PC-9 (cell line): ENCODE measurements around the gene DSTYK. TPM values are rescaled to one million over a fixed set of nuclear protein-coding genes. Genes with fewer than 3 reads are reported as not detected.

Source experiments
- BruUV-seq: library from RNA; stranded (reverse); fragments of 400-500 nt; replicated peaks from 2 replicates; lab custom pipeline; 2021; lab: Mats Ljungman, UMichigan
- CTCF ChIA-PET: fragments of 300-600 bp; sonication (Branson Sonifier 250); formaldehyde crosslinking; loops from one replicate; lab custom pipeline; 2022; ENCODE audit warnings: antibody characterized with exemption; lab: Charles Lee
- POLR2A ChIA-PET: fragments of 300-600 bp; sonication (Branson Sonifier 250); formaldehyde crosslinking; loops from one replicate; lab custom pipeline; 2022; ENCODE audit warnings: antibody characterized with exemption; ENCODE audit not compliant: unreplicated experiment; lab: Charles Lee
- DNase-seq, 2 experiments: peaks; one replicate each; pipeline versions ENCODE4 v3.0.0 to v3.0.0-alpha.2; 2015 to 2022; ENCODE audit warnings: mixed read lengths in 1 of 2
- H2AFZ ChIP-seq: fragments of 200-600 bp; sonication (generic); 2 replicates; pipeline ENCODE4 v1.8.1; 2017; ENCODE audit warnings: antibody characterized with exemption
- H3F3A ChIP-seq: fragments of 200-600 bp; sonication (generic); 2 replicates; pipeline ENCODE4 v1.8.1; 2017; ENCODE audit warnings: antibody characterized with exemption, mild to moderate bottlenecking, low read depth; ENCODE audit not compliant: insufficient read depth
- H3K27ac ChIP-seq: fragments of 200-600 bp; sonication (generic); 2 replicates; pipeline ENCODE4 v1.6.1; 2016; ENCODE audit warnings: mixed run types
- H3K27me3 ChIP-seq: fragments of 200-600 bp; sonication (generic); 2 replicates; pipeline ENCODE4 v1.6.1; 2016; ENCODE audit warnings: low read depth, mixed run types; ENCODE audit not compliant: insufficient read depth
- H3K36me3 ChIP-seq: fragments of 200-600 bp; sonication (generic); 2 replicates; pipeline ENCODE4 v1.6.1; 2016; ENCODE audit warnings: low read depth, mixed run types
- H3K4me1 ChIP-seq: fragments of 200-600 bp; sonication (generic); replicated peaks from 2 replicates; pipeline ENCODE4 v1.6.1; 2016; ENCODE audit warnings: mixed run types; ENCODE audit not compliant: insufficient read depth
- H3K4me2 ChIP-seq: fragments of 200-600 bp; sonication (generic); 2 replicates; pipeline ENCODE4 v1.6.1; 2017; ENCODE audit warnings: mixed run types
- H3K4me3 ChIP-seq: fragments of 200-600 bp; sonication (generic); 2 replicates; pipeline ENCODE4 v1.6.1; 2016; ENCODE audit warnings: mixed run types
- H3K79me2 ChIP-seq: fragments of 200-600 bp; sonication (generic); 2 replicates; pipeline ENCODE4 v1.6.1; 2017; ENCODE audit warnings: low read depth, mixed run types
- H3K9me2 ChIP-seq: fragments of 200-600 bp; sonication (generic); 2 replicates; pipeline ENCODE4 v1.8.1; 2017; ENCODE audit warnings: mild to moderate bottlenecking; ENCODE audit not compliant: insufficient read depth
- H3K9me3 ChIP-seq: fragments of 200-600 bp; sonication (generic); 2 replicates; pipeline ENCODE4 v1.8.1; 2016; ENCODE audit warnings: low read depth; ENCODE audit not compliant: insufficient read depth
- H4K20me1 ChIP-seq: fragments of 200-600 bp; sonication (generic); 2 replicates; pipeline ENCODE4 v1.8.1; 2017; ENCODE audit not compliant: insufficient read depth
- CTCF ChIP-seq: fragments of 200-600 bp; sonication (generic); conservative IDR thresholded peaks from 2 replicates; pipeline ENCODE4 v1.6.1; 2017; ENCODE audit warnings: mixed run types, antibody characterized with exemption, mild to moderate bottlenecking, moderate library complexity
- EZH2 ChIP-seq: fragments of 200-600 bp; sonication (generic); IDR thresholded peaks from 2 replicates; pipeline ENCODE4 v1.8.0; 2017; ENCODE audit warnings: antibody characterized with exemption, low read depth
- intact Hi-C: fragments of 100-400 bp; cut with micrococcal nuclease; formaldehyde crosslinking; loops from one replicate; pipeline ENCODE4 v1.10.0; 2022; ENCODE audit not compliant: unreplicated experiment
- total RNA-seq: library from RNA; stranded (reverse); gene quantifications from 2 replicates; pipeline ENCODE4 v1.2.3, GENCODE V29; 2021

The DSTYK gene
- total RNA-seq, 1 experiment from 2014 or later, result 8.1 TPM

GRCh38 chr1:205232127-205232820 is 20.8 kb upstream of the DSTYK start:
- H3K9me3 ChIP-seq, result no peaks in the 10 kb centered on the region
- no peak overlapping the region for H3K27ac ChIP-seq
- no peaks in the 10 kb centered on the region for H4K20me1 ChIP-seq
- H3K79me2 ChIP-seq, result no peaks in the 10 kb centered on the region
- H3K4me3 ChIP-seq, result no peak overlapping the region
- no peak overlapping the region for H2AFZ ChIP-seq
- H3F3A ChIP-seq, result peaks cover 4% of the 10 kb centered on the region; the same call in 1 of the 2 replicates
- ChIA-PET POLR2A (no interaction called here), CTCF (no interaction called here)
- TF ChIP-seq EZH2, result no peak
- no peak for TF ChIP-seq CTCF
- H3K27me3 ChIP-seq, result peaks cover 5% of the 10 kb centered on the region; the same call in 1 of the 2 replicates
- no peaks in the 10 kb centered on the region for H3K36me3 ChIP-seq
- BruUV-seq, result no TSS peak
- DNase-seq, result no peak
- H3K9me2 ChIP-seq, result no peaks in the 10 kb centered on the region
- no peak overlapping the region for H3K4me2 ChIP-seq
- intact Hi-C loops, result no loop called here
- H3K4me1 ChIP-seq, result 0 out of 2 replicates have a peak, but pooled peaks cover 3% of the 10 kb centered on the region

GRCh38 chr1:205230982-205231381 is 19.5 kb upstream of the DSTYK start:
- H3K4me3 ChIP-seq, result no peak overlapping the region
- 0 out of 2 replicates have a peak, but pooled peaks cover 8% of the 10 kb centered on the region for H3K27me3 ChIP-seq
- no peaks in the 10 kb centered on the region for H3K36me3 ChIP-seq
- H3K4me2 ChIP-seq, result no peak overlapping the region
- H3K9me3 ChIP-seq, result no peaks in the 10 kb centered on the region
- no peaks in the 10 kb centered on the region for H3K9me2 ChIP-seq
- POLR2A ChIA-PET, result no interaction called here
- no peaks in the 10 kb centered on the region for H3K79me2 ChIP-seq
- no TSS peak for BruUV-seq
- intact Hi-C loops, result no loop called here
- 0 out of 2 replicates have a peak, but pooled peaks cover 8% of the 10 kb centered on the region for H3K4me1 ChIP-seq
- CTCF ChIA-PET, result no interaction called here
- peaks cover 4% of the 10 kb centered on the region; the same call in 1 of the 2 replicates for H3F3A ChIP-seq
- H4K20me1 ChIP-seq, result no peaks in the 10 kb centered on the region
- no peak for DNase-seq
- H2AFZ ChIP-seq, result no peak overlapping the region
- H3K27ac ChIP-seq, result no peak overlapping the region
- no peak for TF ChIP-seq CTCF
- no peak for TF ChIP-seq EZH2

- Histone ChIP-seq H3K79me2 (no peaks in the 10 kb centered on the region), H3F3A (peaks cover 4% of the 10 kb centered on the region; the same call in 1 of the 2 replicates), H3K36me3 (no peaks in the 10 kb centered on the region), H3K9me2 (no peaks in the 10 kb centered on the region), H3K27ac (no peak overlapping the region), H3K4me3 (no peak overlapping the region), H2AFZ (no peak overlapping the region), H3K9me3 (no peaks in the 10 kb centered on the region), H3K27me3 (peaks cover 14% of the 10 kb centered on the region; the same call in 1 of the 2 replicates), H4K20me1 (no peaks in the 10 kb centered on the region), H3K4me1 (0 out of 2 replicates have a peak, but pooled peaks cover 8% of the 10 kb centered on the region), H3K4me2 (peak overlapping the region; percentile 95)
- intact Hi-C loops, result loop anchor here (2.0 kb wide), 1 partner anchor 27 kb away; no protein-coding TSS in a partner anchor
- BruUV-seq, result no TSS peak
- ChIA-PET CTCF (interaction anchor here (0.6 to 2.1 kb wide), 7 partner anchors 10 to 1790 kb away, joined by 3 to 28 read pairs (median 4); no protein-coding TSS in a partner anchor), POLR2A (interaction anchor here (0.7 kb wide), 1 partner anchor 302 kb away, joined by 4 read pairs; no protein-coding TSS in a partner anchor)
- no peak for DNase-seq
- TF ChIP-seq EZH2, result no peak
- no peak for TF ChIP-seq CTCF
These were observed 18.6 kb upstream of the DSTYK start for GRCh38 chr1:205229916-205230700.
